ENCODE data around the gene TRIM61. TPM values are rescaled to one million over a fixed set of nuclear protein-coding genes. Genes with fewer than 3 reads are reported as not detected.

Gene TRIM61
- total RNA-seq, 1 donor from 2014 or later, result 1.2 TPM

DNA sequence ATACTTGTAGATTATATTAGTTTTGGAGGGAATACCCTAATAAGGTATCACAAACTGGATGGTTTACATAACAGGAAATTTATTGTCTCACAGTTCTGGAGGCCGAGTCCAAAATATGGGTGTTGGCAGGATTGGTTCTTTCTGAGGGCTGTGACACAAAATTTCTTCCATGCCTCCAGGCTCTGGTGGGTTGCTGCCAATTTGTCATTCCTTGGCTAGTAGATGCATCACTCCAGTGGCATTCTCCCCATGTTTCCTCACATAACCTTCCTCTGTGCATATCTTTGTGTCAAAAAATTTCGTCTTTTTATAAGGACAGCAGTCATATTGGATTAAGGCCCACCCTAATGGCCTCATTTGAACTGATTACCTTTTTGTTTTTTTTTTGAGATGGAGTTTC lies 51.2 kb downstream of the TRIM61 start:
- ATAC-seq (no peak), DNase-seq (no peak)
- Histone ChIP-seq H3K9me3 (no peaks in the 10 kb centered on the region), H3K27me3 (no peaks in the 10 kb centered on the region), H3K36me3 (no peaks in the 10 kb centered on the region), H3K27ac (no peak overlapping the region), H3K4me3 (no peak overlapping the region), H3K4me1 (no peaks in the 10 kb centered on the region)
- intact Hi-C loops (cut with DNase I), result no loop called here
- TF ChIP-seq, protein P1, sequence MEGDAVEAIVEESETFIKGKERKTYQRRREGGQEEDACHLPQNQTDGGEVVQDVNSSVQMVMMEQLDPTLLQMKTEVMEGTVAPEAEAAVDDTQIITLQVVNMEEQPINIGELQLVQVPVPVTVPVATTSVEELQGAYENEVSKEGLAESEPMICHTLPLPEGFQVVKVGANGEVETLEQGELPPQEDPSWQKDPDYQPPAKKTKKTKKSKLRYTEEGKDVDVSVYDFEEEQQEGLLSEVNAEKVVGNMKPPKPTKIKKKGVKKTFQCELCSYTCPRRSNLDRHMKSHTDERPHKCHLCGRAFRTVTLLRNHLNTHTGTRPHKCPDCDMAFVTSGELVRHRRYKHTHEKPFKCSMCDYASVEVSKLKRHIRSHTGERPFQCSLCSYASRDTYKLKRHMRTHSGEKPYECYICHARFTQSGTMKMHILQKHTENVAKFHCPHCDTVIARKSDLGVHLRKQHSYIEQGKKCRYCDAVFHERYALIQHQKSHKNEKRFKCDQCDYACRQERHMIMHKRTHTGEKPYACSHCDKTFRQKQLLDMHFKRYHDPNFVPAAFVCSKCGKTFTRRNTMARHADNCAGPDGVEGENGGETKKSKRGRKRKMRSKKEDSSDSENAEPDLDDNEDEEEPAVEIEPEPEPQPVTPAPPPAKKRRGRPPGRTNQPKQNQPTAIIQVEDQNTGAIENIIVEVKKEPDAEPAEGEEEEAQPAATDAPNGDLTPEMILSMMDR (IDR thresholded peaks at IDR 0.05), result no peak

DNA sequence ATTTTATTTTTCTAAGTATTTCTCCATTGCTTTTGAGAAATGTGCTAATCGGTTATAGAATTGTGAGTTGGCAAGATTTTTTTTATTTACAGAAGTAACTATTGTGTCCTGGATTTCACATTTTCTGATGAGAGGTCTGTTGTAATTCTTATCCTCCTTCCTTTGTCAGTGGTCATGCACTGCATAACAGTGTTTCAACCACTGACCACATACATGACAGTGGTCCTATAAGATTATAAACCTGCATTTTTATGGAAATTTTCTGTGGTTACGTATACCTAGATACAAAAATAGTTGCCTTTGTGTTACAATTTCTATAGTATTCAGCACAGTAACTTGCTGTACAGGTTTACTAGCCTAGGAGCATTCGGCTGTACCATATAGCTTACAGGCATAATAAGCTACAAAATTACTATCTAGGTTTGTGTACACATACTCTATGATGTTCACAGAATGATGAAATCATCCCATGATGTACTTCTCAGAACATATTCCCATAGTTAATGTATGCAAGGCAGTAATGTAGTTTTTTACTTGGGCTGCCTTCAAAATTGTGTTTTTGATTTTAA lies 52.7 kb downstream of the TRIM61 start:
- no peak for ATAC-seq
- H3K9me3 ChIP-seq, result no peaks in the 10 kb centered on the region
- intact Hi-C loops (cut with DNase I), result no loop called here
- no peaks in the 10 kb centered on the region for H3K36me3 ChIP-seq
- H3K4me1 ChIP-seq, result no peaks in the 10 kb centered on the region
- TF ChIP-seq, protein P1 (IDR thresholded peaks at IDR 0.05), result no peak
- H3K27ac ChIP-seq, result no peak overlapping the region
- H3K27me3 ChIP-seq, result no peaks in the 10 kb centered on the region
- DNase-seq, result no peak
- no peak overlapping the region for H3K4me3 ChIP-seq

DNA sequence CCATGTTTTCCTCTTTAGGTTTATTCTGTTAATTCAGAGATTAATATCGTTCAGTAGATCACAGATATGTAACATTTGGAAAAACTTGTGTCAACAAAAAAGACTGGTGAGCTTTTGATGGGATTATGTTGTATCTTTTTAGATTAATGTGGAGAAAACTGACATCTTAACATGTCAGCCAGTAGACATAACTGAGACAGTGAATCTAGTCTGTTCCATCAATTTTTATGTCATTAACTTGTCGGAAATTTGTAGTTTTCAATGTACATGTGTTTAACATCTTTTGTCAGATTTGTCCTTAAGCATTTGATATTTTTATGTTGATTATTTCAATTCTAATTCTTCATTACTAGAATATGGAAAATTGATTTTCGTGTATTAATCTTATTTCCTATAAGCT lies 58.5 kb downstream of the TRIM61 start:
- no peak overlapping the region for H3K4me3 ChIP-seq
- ATAC-seq (no peak), DNase-seq (no peak)
- TF ChIP-seq, protein P1 (IDR thresholded peaks at IDR 0.05), result no peak
- H3K9me3 ChIP-seq, result no peaks in the 10 kb centered on the region
- intact Hi-C loops (cut with DNase I), result no loop called here
- no peaks in the 10 kb centered on the region for H3K27me3 ChIP-seq
- H3K36me3 ChIP-seq, result no peaks in the 10 kb centered on the region
- H3K27ac ChIP-seq, result no peak overlapping the region
- no peaks in the 10 kb centered on the region for H3K4me1 ChIP-seq

Other genes with a start within 250 kb of the TRIM61 start
- not detected for gene SMIM31, start 223.5 kb downstream of the TRIM61 start, total RNA-seq
- not detected for gene APELA, start 100.5 kb downstream of the TRIM61 start, total RNA-seq
- not detected for gene TRIM60, start 54.3 kb upstream of the TRIM61 start, total RNA-seq
- not detected for gene TRIM75, start 76.2 kb upstream of the TRIM61 start, total RNA-seq
- gene TMEM192, start 135.2 kb upstream of the TRIM61 start, total RNA-seq, result 26.5 TPM
- 44.3 TPM for gene KLHL2, start 229.9 kb upstream of the TRIM61 start, total RNA-seq